Left lung (tissue), 14 donors: ENCODE measurements around the gene FAM3C. TPM values are rescaled to one million over a fixed set of nuclear protein-coding genes. Genes with fewer than 3 reads are reported as not detected.
"Not testable (repeated sequence)": the region's sequence is repeated elsewhere in the genome, so short reads cannot be mapped to it uniquely, and the experiment has no call there.

Experiments
- ATAC-seq: fragments of 200-7000 bp; cut with Tn5 transposase; one replicate; pipeline ENCODE4 v1.9.1; 2020; ENCODE audit warnings: moderate library complexity
- DNase-seq, 4 donors: peaks; one replicate each; pipeline ENCODE4 v3.0.0-alpha.2; 2013 to 2020
- H3K27ac ChIP-seq, 2 donors: fragments of 200-600 bp; sonication (generic) in 1 of 2; one replicate each; pipeline versions ENCODE4 v1.5.0 to v1.8.0; 2020 to 2021
- H3K27me3 ChIP-seq, 2 donors: fragments of 200-600 bp; sonication (generic) in 1 of 2; one replicate each; pipeline versions ENCODE4 v1.5.0 to v1.8.0; 2020 to 2021
- H3K36me3 ChIP-seq, 2 donors: fragments of 200-600 bp; sonication (generic) in 1 of 2; one replicate each; pipeline versions ENCODE4 v1.5.0 to v1.8.0; 2020 to 2021
- H3K4me1 ChIP-seq, 2 donors: fragments of 200-600 bp; one replicate each; pipeline ENCODE4 v1.8.0; 2021
- H3K4me3 ChIP-seq, 2 donors: fragments of 200-600 bp; sonication (generic) in 1 of 2; one replicate each; pipeline versions ENCODE4 v1.5.0 to v1.8.0; 2020 to 2021; ENCODE audit warnings: mild to moderate bottlenecking in 1 of 2
- H3K9me3 ChIP-seq, 2 donors: fragments of 200-600 bp; sonication (generic) in 1 of 2; one replicate each; pipeline versions ENCODE4 v1.5.0 to v1.8.0; 2020 to 2021
- intact Hi-C, 2 donors: fragments of 100-400 bp; cut with DNase I; formaldehyde crosslinking; loops; one replicate each; pipeline versions ENCODE4 v1.11.2 to v1.14.2; 2022
- long read RNA-seq, 12 donors: library from polyadenylated mRNA in 2 of 12; unstranded in 2 of 12; transcript quantifications; one replicate each; pipeline ENCODE4 v2.0.0 and lab custom pipeline, GENCODE V29; 2019 to 2026
- polyA plus RNA-seq, 6 donors: library from polyadenylated mRNA; unstranded; fragments of 120-200 nt; gene quantifications; one replicate each; pipeline ENCODE4 v1.2.1, GENCODE V29; 2013; ENCODE audit not compliant: insufficient read length in 6 of 6
- total RNA-seq, 2 donors: library from RNA; stranded (reverse); fragmentation: NEBNext Ultra II Directional; extraction: Animal tissue kit (Norgen Biotek cat#: 25700); gene quantifications; one replicate each; pipeline ENCODE4 v1.2.1, GENCODE V29; 2021
- TF ChIP-seq, protein P1 (sequence below), 2 donors: fragments of 200-600 bp; sonication (generic) in 1 of 2; IDR thresholded peaks; one replicate each; pipeline versions ENCODE4 v1.5.0 to v1.8.0; 2021; ENCODE audit warnings: antibody characterized with exemption in 2 of 2
- donor health status: DM: no; HTN: yes; CAD: no.
- donor health status: DM: no; HTN: no; CAD: no.

The FAM3C gene
- 10 to 100 TPM; 44.1 to 48.6 TPM for total RNA-seq
- 10 to 100 TPM; 68.1 to 78.4 (median 71.9) TPM for polyA plus RNA-seq
- long read RNA-seq, donor 1, transcript FAM3C-201 (10 exons, 2,508 nt): major isoform, 21 of 24 reads
- long read RNA-seq, donor 1, partial matches to known transcripts: 0 of 24 reads
- long read RNA-seq, donor 1, other reads (novel, unspliced or antisense): 0 of 24 reads
- long read RNA-seq, donor 2, transcript FAM3C-201 (10 exons, 2,508 nt): major isoform, 29 of 35 reads
- long read RNA-seq, donor 2, transcript FAM3C-204 (2 exons, 567 nt): minor isoform, 5 of 35 reads
- long read RNA-seq, donor 2, partial matches to known transcripts: 0 of 35 reads
- long read RNA-seq, donor 2, other reads (novel, unspliced or antisense): 0 of 35 reads
- long read RNA-seq, donor 3, transcript FAM3C-201 (10 exons, 2,508 nt): major isoform, 17 of 19 reads
- long read RNA-seq, donor 3, partial matches to known transcripts: 0 of 19 reads
- long read RNA-seq, donor 3, other reads (novel, unspliced or antisense): 0 of 19 reads
- long read RNA-seq, donor 4, transcript FAM3C-201 (10 exons, 2,508 nt): major isoform, 10 of 15 reads
- long read RNA-seq, donor 4, partial matches to known transcripts: 2 of 15 reads
- long read RNA-seq, donor 4, other reads (novel, unspliced or antisense): 2 of 15 reads
- long read RNA-seq, donor 5, transcript FAM3C-201 (10 exons, 2,508 nt): major isoform, 19 of 25 reads
- long read RNA-seq, donor 5, transcript FAM3C-204 (2 exons, 567 nt): minor isoform, 6 of 25 reads
- long read RNA-seq, donor 5, partial matches to known transcripts: 0 of 25 reads
- long read RNA-seq, donor 5, other reads (novel, unspliced or antisense): 0 of 25 reads
- long read RNA-seq, donor 6, transcript FAM3C-201 (10 exons, 2,508 nt): major isoform, 26 of 27 reads
- long read RNA-seq, donor 6, partial matches to known transcripts: 0 of 27 reads
- long read RNA-seq, donor 6, other reads (novel, unspliced or antisense): 0 of 27 reads
- long read RNA-seq, donor 7, transcript FAM3C-201 (10 exons, 2,508 nt): major isoform, 20 of 22 reads
- long read RNA-seq, donor 7, partial matches to known transcripts: 0 of 22 reads
- long read RNA-seq, donor 7, other reads (novel, unspliced or antisense): 0 of 22 reads
- long read RNA-seq, donor 8, transcript FAM3C-201 (10 exons, 2,508 nt): major isoform, 25 of 27 reads
- long read RNA-seq, donor 8, partial matches to known transcripts: 0 of 27 reads
- long read RNA-seq, donor 8, other reads (novel, unspliced or antisense): 0 of 27 reads
- long read RNA-seq, donor 9, partial matches to known transcripts: 0 of 1 reads
- long read RNA-seq, donor 9, other reads (novel, unspliced or antisense): 0 of 1 reads
- long read RNA-seq, donor 10, partial matches to known transcripts: 1 of 5 reads
- long read RNA-seq, donor 10, other reads (novel, unspliced or antisense): 0 of 5 reads
- long read RNA-seq, donor 11, transcript FAM3C-201 (10 exons, 2,508 nt): major isoform, 47 of 56 reads
- long read RNA-seq, donor 11, transcript FAM3C-204 (2 exons, 567 nt): minor isoform, 9 of 56 reads
- long read RNA-seq, donor 11, partial matches to known transcripts: 0 of 56 reads
- long read RNA-seq, donor 11, other reads (novel, unspliced or antisense): 0 of 56 reads
- long read RNA-seq, donor 12, transcript FAM3C-201 (10 exons, 2,508 nt): major isoform, 18 of 21 reads
- long read RNA-seq, donor 12, partial matches to known transcripts: 0 of 21 reads
- long read RNA-seq, donor 12, other reads (novel, unspliced or antisense): 0 of 21 reads

DNA sequence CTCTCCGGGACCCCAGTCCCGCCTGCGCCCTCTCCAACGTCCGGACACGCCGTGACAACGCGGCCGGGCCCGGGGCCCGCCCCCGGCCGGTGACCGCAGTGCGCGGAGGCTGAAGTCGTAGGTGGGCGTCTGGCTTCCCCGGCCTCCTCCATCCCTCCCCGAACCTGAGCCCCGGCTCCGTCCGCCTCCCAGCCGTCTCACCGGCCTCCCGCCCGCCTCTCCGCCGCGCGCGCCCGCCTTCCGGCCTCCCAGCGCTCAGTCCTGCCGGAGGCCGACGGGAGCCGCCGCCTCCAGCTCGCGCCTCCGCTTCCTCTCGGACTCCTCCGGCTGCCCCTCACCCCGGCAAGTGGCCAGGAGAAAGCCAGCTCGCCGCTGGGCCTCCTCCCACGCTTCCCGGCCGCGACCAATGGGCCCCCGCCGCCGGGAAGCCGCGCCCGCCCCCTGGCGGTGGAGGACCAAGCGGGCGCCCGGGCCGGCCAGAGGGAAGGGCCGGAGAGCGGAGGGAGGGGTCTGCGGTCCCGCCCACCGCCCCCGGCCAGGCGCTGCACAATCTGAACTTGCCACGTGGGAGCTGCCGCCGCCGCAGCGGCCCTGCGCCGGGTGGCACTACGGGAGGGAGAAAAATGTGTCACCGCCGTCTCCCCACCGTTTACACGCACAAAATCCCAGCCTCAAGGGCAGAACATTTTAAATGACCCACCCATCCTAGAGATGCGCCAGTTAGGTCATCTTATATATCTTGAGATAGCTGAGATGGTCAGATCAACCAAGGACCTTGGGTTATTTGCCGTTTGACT, at the start of gene FAM3C:
Gene FAM3C, minus strand, starts transcription at position 348 of the 797 bp plus-strand sequence. CDS start 13,339 bp downstream, outside the sequence.
- no peaks in the 10 kb centered on the region for H3K9me3 ChIP-seq
- peak within 1 kb of the TSS; percentile 81 to 86 for H3K27ac ChIP-seq
- peaks cover 0 to 23% of the 10 kb centered on the region in 2 donors for H3K4me1 ChIP-seq
- H3K27me3 ChIP-seq: no peaks in the 10 kb centered on the region
- DNase-seq (peak; percentile 91 to 96 (median 94)), ATAC-seq (peak; percentile 99)
- no peaks in the 10 kb centered on the region for H3K36me3 ChIP-seq
- TF ChIP-seq, protein P1, sequence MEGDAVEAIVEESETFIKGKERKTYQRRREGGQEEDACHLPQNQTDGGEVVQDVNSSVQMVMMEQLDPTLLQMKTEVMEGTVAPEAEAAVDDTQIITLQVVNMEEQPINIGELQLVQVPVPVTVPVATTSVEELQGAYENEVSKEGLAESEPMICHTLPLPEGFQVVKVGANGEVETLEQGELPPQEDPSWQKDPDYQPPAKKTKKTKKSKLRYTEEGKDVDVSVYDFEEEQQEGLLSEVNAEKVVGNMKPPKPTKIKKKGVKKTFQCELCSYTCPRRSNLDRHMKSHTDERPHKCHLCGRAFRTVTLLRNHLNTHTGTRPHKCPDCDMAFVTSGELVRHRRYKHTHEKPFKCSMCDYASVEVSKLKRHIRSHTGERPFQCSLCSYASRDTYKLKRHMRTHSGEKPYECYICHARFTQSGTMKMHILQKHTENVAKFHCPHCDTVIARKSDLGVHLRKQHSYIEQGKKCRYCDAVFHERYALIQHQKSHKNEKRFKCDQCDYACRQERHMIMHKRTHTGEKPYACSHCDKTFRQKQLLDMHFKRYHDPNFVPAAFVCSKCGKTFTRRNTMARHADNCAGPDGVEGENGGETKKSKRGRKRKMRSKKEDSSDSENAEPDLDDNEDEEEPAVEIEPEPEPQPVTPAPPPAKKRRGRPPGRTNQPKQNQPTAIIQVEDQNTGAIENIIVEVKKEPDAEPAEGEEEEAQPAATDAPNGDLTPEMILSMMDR (IDR thresholded peaks at IDR 0.05): peak; percentile 98 to 99
- H3K4me3 ChIP-seq: peak within 1 kb of the TSS; percentile 74 to 80
- intact Hi-C loops: no loop called here

GRCh38 chr7:121442845-121443244, 46.7 kb upstream of the FAM3C start:
- no peak overlapping the region for H3K27ac ChIP-seq
- DNase-seq (no peak), ATAC-seq (no peak)
- TF ChIP-seq, protein P1 (IDR thresholded peaks at IDR 0.05): no peak
- H3K36me3 ChIP-seq: no peaks in the 10 kb centered on the region
- no peaks in the 10 kb centered on the region for H3K9me3 ChIP-seq
- intact Hi-C loops: no loop called here
- H3K4me1 ChIP-seq: peaks cover 3 to 7% of the 10 kb centered on the region in 2 donors
- no peak overlapping the region for H3K4me3 ChIP-seq
- H3K27me3 ChIP-seq: no peaks in the 10 kb centered on the region

- H3K27ac ChIP-seq: peak overlapping the region in 1 of 2 donors; percentile 55
- H3K4me1 ChIP-seq: peaks cover 7 to 11% of the 10 kb centered on the region in 2 donors
- TF ChIP-seq, protein P1 (IDR thresholded peaks at IDR 0.05): no peak
- no peak overlapping the region for H3K4me3 ChIP-seq
- DNase-seq (peak in 1 of 4 donors; percentile 60), ATAC-seq (no peak)
- no peaks in the 10 kb centered on the region for H3K36me3 ChIP-seq
- intact Hi-C loops: no loop called here
- H3K27me3 ChIP-seq: no peaks in the 10 kb centered on the region
- H3K9me3 ChIP-seq: no peaks in the 10 kb centered on the region
These were observed 44.9 kb upstream of the FAM3C start for GRCh38 chr7:121440857-121441503.

GRCh38 chr7:121438043-121438955, 42.2 kb upstream of the FAM3C start:
- intact Hi-C loops, H3K4me3 ChIP-seq, H3K27me3 ChIP-seq, H3K36me3 ChIP-seq, H3K9me3 ChIP-seq: not testable (repeated sequence)
- ATAC-seq: peak; percentile 82
- peak in 3 of 4 donors; percentile 58 to 84 (median 82) for DNase-seq
- Histone ChIP-seq H3K27ac (peak overlapping the region; percentile 30 to 37), H3K4me1 (peaks cover 7 to 11% of the 10 kb centered on the region in 2 donors)
